ENCODE data around the gene FRYL. TPM values are rescaled to one million over a fixed set of nuclear protein-coding genes. Genes with fewer than 3 reads are reported as not detected.
A peak's percentile ranks its signal among the peaks of the same experiment; 100 is the strongest.

FRYL gene
- total RNA-seq, 1 experiment from 2014 or later = 53.9 TPM

- Mint-ChIP-seq H3K4me3 (ENCODE audit: unreplicated experiment) (no peak overlapping the region), H3K9me3 (ENCODE audit: unreplicated experiment) (no peaks in the 10 kb centered on the region), H3K4me1 (ENCODE audit: insufficient read depth, unreplicated experiment) (peaks cover 8% of the 10 kb centered on the region), H3K27ac (ENCODE audit: low read depth, unreplicated experiment) (peak overlapping the region; percentile 66), H3K36me3 (ENCODE audit: insufficient read depth, unreplicated experiment) (peaks cover 22% of the 10 kb centered on the region), H3K27me3 (ENCODE audit: insufficient read depth, unreplicated experiment) (no peaks in the 10 kb centered on the region)
- ChIA-PET POLR2A (interaction anchor here (0.7 to 1.6 kb wide), 4 partner anchors 45 to 212 kb away, joined by 3 to 7 read pairs (median 3); no protein-coding TSS in a partner anchor), CTCF (interaction anchor here (0.6 to 1.0 kb wide), 3 partner anchors 28 to 334 kb away, joined by 3 to 4 read pairs (median 3); no protein-coding TSS in a partner anchor)
- no TSS peak for BruUV-seq (replicated peaks)
- no peak for DNase-seq (ENCODE audit: unreplicated experiment)
- TF ChIP-seq CTCF (IDR thresholded peaks at IDR 0.05; ENCODE audit: unreplicated experiment) = no peak
- intact Hi-C loops (cut with micrococcal nuclease) = no loop called here
Measured at GRCh38 chr4:48620093-48620492, 160.0 kb downstream of the FRYL start.

- CTCF ChIA-PET = interaction anchor here (0.6 kb wide), 1 partner anchor 10 kb away, joined by 3 read pairs; no protein-coding TSS in a partner anchor
- no peaks in the 10 kb centered on the region for H3K27me3 Mint-ChIP-seq (ENCODE audit: insufficient read depth, unreplicated experiment)
- no peak overlapping the region for H3K27ac Mint-ChIP-seq (ENCODE audit: low read depth, unreplicated experiment)
- H3K36me3 Mint-ChIP-seq (ENCODE audit: insufficient read depth, unreplicated experiment) = peaks cover 28% of the 10 kb centered on the region
- POLR2A ChIA-PET = interaction anchor here (0.5 kb wide), 1 partner anchor 76 kb away, joined by 3 read pairs; no protein-coding TSS in a partner anchor
- TF ChIP-seq CTCF (IDR thresholded peaks at IDR 0.05; ENCODE audit: unreplicated experiment) = no peak
- peaks cover 10% of the 10 kb centered on the region for H3K4me1 Mint-ChIP-seq (ENCODE audit: insufficient read depth, unreplicated experiment)
- H3K9me3 Mint-ChIP-seq (ENCODE audit: unreplicated experiment) = no peaks in the 10 kb centered on the region
- no peak for DNase-seq (ENCODE audit: unreplicated experiment)
- no peak overlapping the region for H3K4me3 Mint-ChIP-seq (ENCODE audit: unreplicated experiment)
- no TSS peak for BruUV-seq (replicated peaks)
- intact Hi-C loops (cut with micrococcal nuclease) = no loop called here
Measured at GRCh38 chr4:48604527-48604926, 175.6 kb downstream of the FRYL start.

- Mint-ChIP-seq H3K36me3 (ENCODE audit: insufficient read depth, unreplicated experiment) (peaks cover 32% of the 10 kb centered on the region), H3K27ac (ENCODE audit: low read depth, unreplicated experiment) (no peak overlapping the region), H3K9me3 (ENCODE audit: unreplicated experiment) (no peaks in the 10 kb centered on the region), H3K4me1 (ENCODE audit: insufficient read depth, unreplicated experiment) (peaks cover 10% of the 10 kb centered on the region), H3K27me3 (ENCODE audit: insufficient read depth, unreplicated experiment) (no peaks in the 10 kb centered on the region), H3K4me3 (ENCODE audit: unreplicated experiment) (no peak overlapping the region)
- intact Hi-C loops (cut with micrococcal nuclease) = no loop called here
- no peak for DNase-seq (ENCODE audit: unreplicated experiment)
- CTCF ChIA-PET = interaction anchor here (0.6 kb wide), 1 partner anchor 11 kb away, joined by 3 read pairs; no protein-coding TSS in a partner anchor
- no peak for TF ChIP-seq CTCF (IDR thresholded peaks at IDR 0.05; ENCODE audit: unreplicated experiment)
- POLR2A ChIA-PET = no interaction called here
- BruUV-seq (replicated peaks) = no TSS peak
Measured at GRCh38 chr4:48604041-48604440, 176.0 kb downstream of the FRYL start.

- intact Hi-C loops (cut with micrococcal nuclease) = no loop called here
- Mint-ChIP-seq H3K27ac (ENCODE audit: low read depth, unreplicated experiment) (no peak overlapping the region), H3K9me3 (ENCODE audit: unreplicated experiment) (no peaks in the 10 kb centered on the region), H3K4me3 (ENCODE audit: unreplicated experiment) (no peak overlapping the region), H3K36me3 (ENCODE audit: insufficient read depth, unreplicated experiment) (peaks cover 35% of the 10 kb centered on the region), H3K27me3 (ENCODE audit: insufficient read depth, unreplicated experiment) (no peaks in the 10 kb centered on the region), H3K4me1 (ENCODE audit: insufficient read depth, unreplicated experiment) (peaks cover 10% of the 10 kb centered on the region)
- no TSS peak for BruUV-seq (replicated peaks)
- TF ChIP-seq CTCF (IDR thresholded peaks at IDR 0.05; ENCODE audit: unreplicated experiment) = no peak
- CTCF ChIA-PET = interaction anchor here (0.6 kb wide), 1 partner anchor 275 kb away, joined by 4 read pairs; no protein-coding TSS in a partner anchor
- no peak for DNase-seq (ENCODE audit: unreplicated experiment)
- POLR2A ChIA-PET = interaction anchor here (0.8 to 1.1 kb wide), 3 partner anchors 12 to 97 kb away, joined by 3 read pairs; no protein-coding TSS in a partner anchor
Measured at GRCh38 chr4:48603366-48604003, 176.6 kb downstream of the FRYL start.
